Right lobe of liver (tissue), 6 donors: ENCODE data around the gene MINDY1. TPM values are rescaled to one million over a fixed set of nuclear protein-coding genes. Genes with fewer than 3 reads are reported as not detected.
A peak's percentile ranks its signal among the peaks of the same experiment; 100 is the strongest.

Source experiments
- ATAC-seq, 4 donors: fragments of 200-7000 bp; cut with Tn5 transposase; one replicate each; pipeline ENCODE4 v1.9.1; 2020; ENCODE audit warnings: mild to moderate bottlenecking in 4 of 4, moderate library complexity in 4 of 4
- DNase-seq, 3 donors: peaks; one replicate each; pipeline ENCODE4 v3.0.0-alpha.2; 2020
- H3K27ac ChIP-seq, 3 donors: fragments of 200-600 bp; one replicate each; pipeline ENCODE4 v1.8.0; 2022
- H3K27me3 ChIP-seq, 2 donors: fragments of 200-600 bp; one replicate each; pipeline ENCODE4 v1.8.0; 2022
- H3K36me3 ChIP-seq, 4 donors: fragments of 200-600 bp; sonication (generic) in 1 of 4; one replicate each; pipeline versions ENCODE4 v1.5.1 to v1.8.0; 2017 to 2022; ENCODE audit warnings: control low read depth in 1 of 4
- H3K4me1 ChIP-seq, 4 donors: fragments of 200-600 bp; sonication (generic) in 1 of 4; one replicate each; pipeline versions ENCODE4 v1.5.1 to v1.8.0; 2017 to 2022; ENCODE audit warnings: control low read depth in 1 of 4
- H3K4me3 ChIP-seq, 3 donors: fragments of 200-600 bp; one replicate each; pipeline ENCODE4 v1.8.0; 2022
- H3K9me3 ChIP-seq, 4 donors: fragments of 200-600 bp; sonication (generic) in 1 of 4; one replicate each; pipeline versions ENCODE4 v1.5.1 to v1.8.0; 2017 to 2022; ENCODE audit warnings: control low read depth in 1 of 4
- POLR2A ChIP-seq: fragments of 450-650 bp; IDR thresholded peaks from one replicate; pipeline ENCODE4 v1.6.1; 2017; ENCODE audit warnings: antibody characterized with exemption, mild to moderate bottlenecking
- WGBS: methylation state at CpG from one replicate; pipeline ENCODE4 v1.1.6; 2018; ENCODE audit warnings: low coverage, low lambda C conversion rate; ENCODE audit not compliant: insufficient coverage; ENCODE audit errors: missing lambda C conversion rate; 5-methylcytosine and 5-hydroxymethylcytosine counted together
- intact Hi-C, 2 donors: fragments of 100-400 bp; cut with DNase I; formaldehyde crosslinking; loops; one replicate each; pipeline versions ENCODE4 v1.11.2 to v1.14.1; 2022
- total RNA-seq, 6 experiments: library from RNA; depleted of rRNA in 2 of 6; stranded (reverse); fragments of >200 nt in 2 of 6; fragmentation: NEBNext Ultra II Directional in 3 of 6; extraction: Animal tissue kit (Norgen Biotek cat#: 25700) in 3 of 6; gene quantifications; one replicate each; pipeline versions ENCODE4 v1.1.0 to v1.2.4, GENCODE V29; 2016 to 2023
- TF ChIP-seq, protein P1 (sequence below), 4 donors: fragments of 200-600 bp in 3 of 4; fragments of 450-650 bp in 1 of 4; IDR thresholded peaks; one replicate each; pipeline versions ENCODE4 v1.5.1 to v1.8.0; 2016 to 2022; ENCODE audit warnings: antibody characterized with exemption in 4 of 4, mild to moderate bottlenecking in 2 of 4
- donor health status: DM: no; HTN: yes; CAD: no.
- donor health status: DM: no; HTN: no; CAD: no.
- donor health status: DM: no; HTN: no; CAD: no.
- donor health status: DM: no; HTN: yes; CAD: no.
- donor health status: DM: no; HTN: yes; CAD: no.

The MINDY1 gene
- total RNA-seq, 6 experiments from 2014 or later: 10.1 to 19.7 (median 15.4) TPM

DNA sequence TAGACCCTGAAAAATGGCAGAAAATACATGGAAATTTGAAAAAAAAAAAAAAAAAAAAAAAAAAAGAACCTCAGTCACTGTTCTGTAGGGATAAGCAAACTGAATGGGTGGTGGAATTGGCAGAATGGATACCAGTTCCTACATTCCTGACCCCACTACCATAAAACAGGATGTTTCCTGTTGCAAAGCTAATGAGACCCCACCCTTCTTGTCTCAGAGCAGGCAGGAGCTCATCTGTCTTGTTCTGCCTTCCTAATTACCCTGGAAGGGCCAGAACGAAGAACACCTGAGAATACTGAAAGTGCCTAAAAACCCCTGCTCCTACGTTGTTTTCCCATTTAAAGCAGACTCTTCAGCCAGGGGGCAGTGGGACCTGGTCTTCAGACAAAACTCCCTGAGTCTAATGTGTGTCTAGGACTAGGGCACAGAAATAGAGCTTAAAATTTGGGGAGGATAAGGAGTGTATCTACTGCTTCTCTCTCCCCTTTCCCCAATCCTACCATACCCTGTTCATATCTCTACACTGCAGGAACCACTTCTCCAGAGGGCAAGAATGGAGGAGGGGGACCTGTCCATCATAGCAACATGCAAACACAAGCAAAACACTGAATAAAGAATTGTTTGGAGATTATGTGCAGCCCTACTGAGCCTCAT lies 44.8 kb upstream of the MINDY1 start:
- no peak for DNase-seq
- Histone ChIP-seq H3K36me3 (peaks cover 6 to 46% (median 22%) of the 10 kb centered on the region in 4 donors), H3K4me1 (peaks cover 0 to 14% (median 2%) of the 10 kb centered on the region in 4 donors), H3K27ac (no peak overlapping the region), H3K27me3 (no peaks in the 10 kb centered on the region), H3K9me3 (no peaks in the 10 kb centered on the region), H3K4me3 (no peak overlapping the region)
- no peak for ATAC-seq
- 100% methylated on average over 1 of the region's 2 CpGs for WGBS
- TF ChIP-seq, protein P1, sequence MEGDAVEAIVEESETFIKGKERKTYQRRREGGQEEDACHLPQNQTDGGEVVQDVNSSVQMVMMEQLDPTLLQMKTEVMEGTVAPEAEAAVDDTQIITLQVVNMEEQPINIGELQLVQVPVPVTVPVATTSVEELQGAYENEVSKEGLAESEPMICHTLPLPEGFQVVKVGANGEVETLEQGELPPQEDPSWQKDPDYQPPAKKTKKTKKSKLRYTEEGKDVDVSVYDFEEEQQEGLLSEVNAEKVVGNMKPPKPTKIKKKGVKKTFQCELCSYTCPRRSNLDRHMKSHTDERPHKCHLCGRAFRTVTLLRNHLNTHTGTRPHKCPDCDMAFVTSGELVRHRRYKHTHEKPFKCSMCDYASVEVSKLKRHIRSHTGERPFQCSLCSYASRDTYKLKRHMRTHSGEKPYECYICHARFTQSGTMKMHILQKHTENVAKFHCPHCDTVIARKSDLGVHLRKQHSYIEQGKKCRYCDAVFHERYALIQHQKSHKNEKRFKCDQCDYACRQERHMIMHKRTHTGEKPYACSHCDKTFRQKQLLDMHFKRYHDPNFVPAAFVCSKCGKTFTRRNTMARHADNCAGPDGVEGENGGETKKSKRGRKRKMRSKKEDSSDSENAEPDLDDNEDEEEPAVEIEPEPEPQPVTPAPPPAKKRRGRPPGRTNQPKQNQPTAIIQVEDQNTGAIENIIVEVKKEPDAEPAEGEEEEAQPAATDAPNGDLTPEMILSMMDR (IDR thresholded peaks at IDR 0.05): no peak
- TF ChIP-seq POLR2A: no peak
- intact Hi-C loops: no loop called here

- ATAC-seq (no peak), DNase-seq (no peak)
- no peaks in the 10 kb centered on the region for H3K27me3 ChIP-seq
- H3K9me3 ChIP-seq: no peaks in the 10 kb centered on the region
- WGBS: 73% methylated on average over 2 of the region's 2 CpGs
- H3K36me3 ChIP-seq: peaks cover 5 to 39% (median 20%) of the 10 kb centered on the region in 4 donors
- H3K27ac ChIP-seq: no peak overlapping the region
- H3K4me3 ChIP-seq: no peak overlapping the region
- H3K4me1 ChIP-seq: peaks cover 0 to 7% (median 2%) of the 10 kb centered on the region in 4 donors
- TF ChIP-seq, protein P1 (IDR thresholded peaks at IDR 0.05): no peak
- TF ChIP-seq POLR2A: no peak
- intact Hi-C loops: no loop called here
These were observed 43.5 kb upstream of the MINDY1 start for GRCh38 chr1:151050051-151050688.

- H3K36me3 ChIP-seq: peaks cover 5 to 31% (median 16%) of the 10 kb centered on the region in 4 donors
- H3K27me3 ChIP-seq: no peaks in the 10 kb centered on the region
- WGBS: no CpG with 5 or more reads among the region's 5 CpGs
- H3K4me1 ChIP-seq: peaks cover 0 to 7% (median 2%) of the 10 kb centered on the region in 4 donors
- no peaks in the 10 kb centered on the region for H3K9me3 ChIP-seq
- DNase-seq (no peak), ATAC-seq (no peak)
- H3K27ac ChIP-seq: no peak overlapping the region
- intact Hi-C loops: no loop called here
- H3K4me3 ChIP-seq: no peak overlapping the region
- TF ChIP-seq POLR2A: no peak
These were observed 42.8 kb upstream of the MINDY1 start for GRCh38 chr1:151049458-151049857.

- peaks cover 2 to 23% (median 8%) of the 10 kb centered on the region in 4 donors for H3K36me3 ChIP-seq
- no peaks in the 10 kb centered on the region for H3K27me3 ChIP-seq
- peak overlapping the region; percentile 75 to 91 (median 80) for H3K4me3 ChIP-seq
- ATAC-seq (no peak), DNase-seq (no peak)
- WGBS: 4% methylated on average over 3 of the region's 3 CpGs
- TF ChIP-seq, protein P1 (IDR thresholded peaks at IDR 0.05): peak in 1 of 4 donors; percentile 42
- TF ChIP-seq POLR2A: no peak
- no peaks in the 10 kb centered on the region for H3K9me3 ChIP-seq
- intact Hi-C loops: no loop called here
- peaks cover 0 to 7% (median 2%) of the 10 kb centered on the region in 4 donors for H3K4me1 ChIP-seq
- peak overlapping the region in 2 of 3 donors; percentile 64 to 75 for H3K27ac ChIP-seq
These were observed 41.9 kb upstream of the MINDY1 start for GRCh38 chr1:151048645-151049032.
